K562 (cell line): ENCODE data around the gene NT5E. TPM values are rescaled to one million over a fixed set of nuclear protein-coding genes. Genes with fewer than 3 reads are reported as not detected.

Experiments used
- ATAC-seq: fragments of 200-7000 bp; cut with Tn5 transposase; 3 replicates; pipeline ENCODE4 v1.9.1; 2020; ENCODE audit warnings: moderate library complexity
- BruUV-seq: library from RNA; stranded (reverse); fragments of 400-500 nt; replicated peaks from 2 replicates; lab custom pipeline; 2021; lab: Mats Ljungman, UMichigan
- CTCF ChIA-PET: fragments of 300-600 bp; formaldehyde crosslinking; extraction: SDS; loops from one replicate; lab custom pipeline; 2021; ENCODE audit warnings: low intra/inter-chr PET ratio; lab: Yijun Ruan, JAX
- POLR2A ChIA-PET: fragments of 300-600, 350-650 bp; sonication (Branson Sonifier 250); formaldehyde crosslinking; extraction: SDS; loops from one replicate; lab custom pipeline; 2021; ENCODE audit warnings: antibody characterized with exemption, inconsistent platforms; lab: Yijun Ruan, JAX
- DNase-seq, 4 experiments: peaks; one replicate each; pipeline versions ENCODE4 v3.0.0 to v3.0.0-alpha.2; 2011 to 2018; ENCODE audit warnings: low spot score in 3 of 4, mixed read lengths in 3 of 4; ENCODE audit errors: extremely low read depth in 1 of 4
- FAIRE-seq: peaks from 2 replicates; lab custom pipeline; 2011; peaks lifted over from hg19 to GRCh38; lab: Jason Lieb, UNC
- H2AFZ ChIP-seq: 2 replicates; pipeline ENCODE4 v1.6.0; 2011; ENCODE audit warnings: low read depth, low read length, control low read depth, inconsistent platforms
- H3K27ac ChIP-seq: fragments of 200-600 bp; 3 replicates; pipeline ENCODE4 v1.8.0; 2011; ENCODE audit warnings: low read depth, mild to moderate bottlenecking, control low read depth, inconsistent platforms, low read length, moderate library complexity, mixed read lengths; ENCODE audit errors: extremely low read depth
- H3K27me3 ChIP-seq, 2 experiments: fragments of 300-600 bp in 1 of 2; 2 replicates in 1 of 2; 3 replicates in 1 of 2; pipeline versions ENCODE4 v1.6.0 to v1.8.0; 2011; ENCODE audit warnings: inconsistent platforms in 2 of 2, low read length in 2 of 2, mild to moderate bottlenecking in 1 of 2, mixed read lengths in 1 of 2, moderate library complexity in 1 of 2; ENCODE audit not compliant: control insufficient read depth in 2 of 2, insufficient read depth in 2 of 2
- H3K36me3 ChIP-seq: fragments of 300-600 bp; 3 replicates; pipeline ENCODE4 v1.8.0; 2011; ENCODE audit warnings: mild to moderate bottlenecking, low read length, inconsistent platforms; ENCODE audit not compliant: control insufficient read depth, insufficient read depth
- H3K4me1 ChIP-seq, 2 experiments: fragments of 200-600 bp in 1 of 2; replicated peaks in 1 of 2; 2 replicates in 1 of 2; 3 replicates in 1 of 2; pipeline versions ENCODE4 v1.5.1 to v1.8.0; 2011; ENCODE audit warnings: inconsistent platforms in 2 of 2, low read length in 2 of 2, mild to moderate bottlenecking in 1 of 2, mixed read lengths in 1 of 2, moderate library complexity in 1 of 2; ENCODE audit not compliant: control insufficient read depth in 2 of 2, insufficient read depth in 2 of 2
- H3K4me2 ChIP-seq: 2 replicates; pipeline ENCODE4 v1.6.1; 2011; ENCODE audit warnings: low read length, control low read depth, inconsistent platforms, mixed read lengths; ENCODE audit not compliant: insufficient read depth
- H3K4me3 ChIP-seq: fragments of 200-600 bp; sonication (generic), shearing (Covaris generic); 2 replicates; pipeline ENCODE4 v1.5.1; 2016; ENCODE audit warnings: control low read depth, inconsistent platforms
- H3K79me2 ChIP-seq: fragments of 200-600 bp; 3 replicates; pipeline ENCODE4 v1.8.0; 2011; ENCODE audit warnings: low read length, inconsistent platforms; ENCODE audit not compliant: control insufficient read depth, insufficient read depth
- H3K9ac ChIP-seq, 2 experiments: 2 replicates each; pipeline versions ENCODE4 v1.6.0 to v1.6.1; 2011; ENCODE audit warnings: low read depth in 2 of 2, low read length in 2 of 2, control low read depth in 1 of 2, inconsistent platforms in 1 of 2, mild to moderate bottlenecking in 1 of 2, mixed read lengths in 1 of 2; ENCODE audit not compliant: insufficient read depth in 1 of 2
- H3K9me1 ChIP-seq: one replicate; pipeline ENCODE4 v1.6.0; 2011; ENCODE audit warnings: inconsistent platforms, mild to moderate bottlenecking, low read length, moderate library complexity; ENCODE audit not compliant: control insufficient read depth, insufficient read depth
- H3K9me3 ChIP-seq: replicated peaks from 2 replicates; pipeline ENCODE4 v1.5.1; 2011; ENCODE audit warnings: low read depth, low read length, inconsistent platforms; ENCODE audit not compliant: control insufficient read depth, insufficient read depth
- H4K20me1 ChIP-seq: replicated peaks from 2 replicates; pipeline ENCODE4 v1.6.1; 2011; ENCODE audit warnings: low read length, inconsistent platforms, mixed read lengths; ENCODE audit not compliant: control insufficient read depth, insufficient read depth
- CEBPB ChIP-seq: fragments of 450-650 bp; IDR thresholded peaks from 2 replicates; pipeline ENCODE4 v1.6.1; 2016; ENCODE audit warnings: missing genetic modification characterization, missing compliant biosample characterization
- DMBX1 ChIP-seq: fragments of 250-450 bp; sonication (Bioruptor Pico); IDR thresholded peaks from 2 replicates; pipeline ENCODE4 v1.8.0; 2022; ENCODE audit warnings: inconsistent platforms, mild to moderate bottlenecking, moderate library complexity, borderline replicate concordance
- FOS ChIP-seq: IDR thresholded peaks from 3 replicates; pipeline ENCODE4 v1.6.1; 2011; ENCODE audit not compliant: insufficient read length; ENCODE audit errors: extremely low read depth
- KLF16 ChIP-seq: IDR thresholded peaks from 2 replicates; pipeline ENCODE4 v1.6.1; 2016; ENCODE audit warnings: antibody characterized with exemption
- L3MBTL2 ChIP-seq: fragments of 450-650 bp; IDR thresholded peaks from 2 replicates; pipeline ENCODE4 v1.6.1; 2016; ENCODE audit warnings: mild to moderate bottlenecking, moderate library complexity
- MAZ ChIP-seq, 2 experiments: fragments of 450-650 bp in 1 of 2; sonication (generic) in 1 of 2; formaldehyde crosslinking; IDR thresholded peaks in 1 of 2; conservative IDR thresholded peaks in 1 of 2; 2 replicates each; pipeline versions ENCODE4 v1.4.0 to v1.5.0; 2020; ENCODE audit warnings: mild to moderate bottlenecking in 1 of 2, missing genetic modification reagents in 1 of 2
- MCM7 ChIP-seq, 2 experiments: fragments of 450-650 bp; IDR thresholded peaks; 2 replicates each; pipeline ENCODE4 v1.6.1; 2016 to 2018
- PHF8 ChIP-seq: fragments of 200-600 bp; sonication (generic); IDR thresholded peaks from 2 replicates; pipeline ENCODE4 v1.6.1; 2012; ENCODE audit warnings: mixed run types, mild to moderate bottlenecking, inconsistent platforms, low read length, moderate library complexity, borderline replicate concordance
- SIN3A ChIP-seq, 2 experiments: fragments of 150-350 bp in 1 of 2; IDR thresholded peaks; 2 replicates each; pipeline ENCODE4 v1.6.1; 2011 to 2016; ENCODE audit warnings: borderline replicate concordance in 2 of 2, low read depth in 2 of 2, low read length in 2 of 2, mild to moderate bottlenecking in 2 of 2, moderate library complexity in 2 of 2; ENCODE audit not compliant: control insufficient read depth in 1 of 2
- STAG1 ChIP-seq: sonication (generic); formaldehyde crosslinking; IDR thresholded peaks from 2 replicates; pipeline ENCODE4 v1.5.0; 2020; ENCODE audit warnings: missing genetic modification reagents, borderline replicate concordance
- TBP ChIP-seq: optimal IDR thresholded peaks from 2 replicates; pipeline ENCODE3; 2011; ENCODE audit warnings: low read depth, low read length, improper control_type of control experiment
- TEAD1 ChIP-seq, 2 experiments: fragments of 450-650 bp in 1 of 2; sonication (generic) in 1 of 2; formaldehyde crosslinking; IDR thresholded peaks; 2 replicates each; pipeline versions ENCODE4 v1.4.0 to v1.8.0; 2020 to 2022; ENCODE audit warnings: mild to moderate bottlenecking in 2 of 2, missing genetic modification reagents in 1 of 2
- TRIM28 ChIP-seq: fragments of 450-650 bp; IDR thresholded peaks from 2 replicates; pipeline ENCODE4 v1.6.1; 2017
- ZNF224 ChIP-seq: sonication (generic); formaldehyde crosslinking; IDR thresholded peaks from 2 replicates; pipeline ENCODE4 v1.8.0; 2022; ENCODE audit warnings: mild to moderate bottlenecking, missing genetic modification reagents
- WGBS: fragments of 100-300 bp; shearing (Covaris generic); methylation state at CpG from one replicate; pipeline ENCODE4 v1.1.6; 2016; ENCODE audit warnings: low coverage, mixed read lengths; ENCODE audit not compliant: insufficient coverage; ENCODE audit errors: missing lambda C conversion rate; 5-methylcytosine and 5-hydroxymethylcytosine counted together
- in situ Hi-C: fragments of 300-500 bp; cut with MboI; formaldehyde crosslinking; loops from 4 replicates; pipeline ENCODE4 v1.15.0; 2018; ENCODE audit warnings: inconsistent platforms, mixed read lengths
- intact Hi-C: fragments of 100-400 bp; cut with micrococcal nuclease; formaldehyde crosslinking; loops from 2 replicates; pipeline ENCODE4 v1.14.2; 2022
- polyA plus RNA-seq, 8 experiments: library from polyadenylated mRNA; depleted of rRNA in 4 of 8; stranded (reverse) in 5 of 8; unstranded in 3 of 8; fragments of >200 nt; fragmentation: Nextera tagmentation in 2 of 8; fragmentation: Illumina TruSeq in 1 of 8; extraction: Ambion mirVana in 2 of 8; extraction: Trizol in 1 of 8; gene quantifications; 2 replicates each; pipeline versions ENCODE4 v1.2.1 to v1.2.3, GENCODE V29; 2011 to 2014; ENCODE audit warnings: inconsistent platforms in 1 of 8, missing spikeins in 1 of 8
- total RNA-seq, 7 experiments: library from RNA; depleted of rRNA in 6 of 7; stranded (reverse); fragments of >200 nt in 6 of 7; fragmentation: Illumina TruSeq in 2 of 7; extraction: Trizol in 2 of 7; gene quantifications; 2 replicates each; pipeline versions ENCODE4 v1.2.1 to v1.2.3, GENCODE V29; 2011 to 2021; ENCODE audit warnings: low replicate concordance in 1 of 7

The NT5E gene
- total and polyA plus RNA-seq, 9 of the 15 experiments (the other 6 are each of a cell fraction or from before 2014, with no cell fraction given), result 0.01 to 0.13 TPM; not detected in 7

GRCh38 chr6:85469276-85470022 is 19.6 kb downstream of the NT5E start (continued):
- no peak for TF ChIP-seq DMBX1 (CRISPR knock-in tag)

GRCh38 chr6:85470023-85470410 is 20.1 kb downstream of the NT5E start:
- Histone ChIP-seq H3K9me1 (no peaks in the 10 kb centered on the region), H3K79me2 (no peaks in the 10 kb centered on the region), H3K4me1 (no peaks in the 10 kb centered on the region), H2AFZ (no peak overlapping the region), H3K27ac (no peak overlapping the region), H3K27me3 (no peaks in the 10 kb centered on the region; a peak in 1 of 5 replicates), H3K4me3 (no peak overlapping the region), H3K4me2 (no peak overlapping the region), H3K9ac (no peak overlapping the region), H3K36me3 (no peaks in the 10 kb centered on the region), H4K20me1 (no peaks in the 10 kb centered on the region), H3K9me3 (no peaks in the 10 kb centered on the region)
- TF ChIP-seq ZNF224 (CRISPR knock-in tag) (no peak), KLF16 (no peak), STAG1 (no peak), CEBPB (tag) (no peak), MAZ (CRISPR knock-in tag; conservative IDR thresholded peaks at IDR 0.05 in 1 of 2, IDR thresholded peaks at IDR 0.05 in 1 of 2) (no peak), FOS (no peak), L3MBTL2 (no peak), TEAD1 (CRISPR knock-in tag; IDR thresholded peaks at IDR 0.05) (no peak), TRIM28 (no peak), TBP (no peak), SIN3A (IDR thresholded peaks at IDR 0.05; ENCODE audit: borderline replicate concordance in 2 of 2, control insufficient read depth in 1 of 2, low read depth in 2 of 2, low read length in 2 of 2) (no peak), MCM7 (IDR thresholded peaks at IDR 0.05) (no peak), PHF8 (no peak)
- intact Hi-C loops (no loop called here), in situ Hi-C loops (no loop called here)
- POLR2A ChIA-PET, result no interaction called here
- ATAC-seq, result no peak
- FAIRE-seq, result no peak
- BruUV-seq, result no TSS peak
- DNase-seq, result no peak
- CTCF ChIA-PET, result interaction anchor here (0.5 kb wide), 1 partner anchor 28 kb away, joined by 3 read pairs; no protein-coding TSS in a partner anchor
- WGBS, result 0% methylated on average over 2 of the region's 2 CpGs
